ENCODE data around the gene TPK1. TPM values are rescaled to one million over a fixed set of nuclear protein-coding genes. Genes with fewer than 3 reads are reported as not detected.
"Not testable (repeated sequence)": the region's sequence is repeated elsewhere in the genome, so short reads cannot be mapped to it uniquely, and the experiment has no call there.

Gene TPK1
- total RNA-seq, 6 experiments from 2014 or later: 3.1 to 6.7 (median 4.3) TPM

- H3K9me3 ChIP-seq: no peaks in the 10 kb centered on the region
- H3K4me1 ChIP-seq: no peaks in the 10 kb centered on the region
- WGBS (ENCODE audit: insufficient coverage, low coverage, low lambda C conversion rate, missing lambda C conversion rate): 63% methylated on average over 5 of the region's 5 CpGs
- H3K36me3 ChIP-seq: no peaks in the 10 kb centered on the region
- DNase-seq (no peak), ATAC-seq (no peak)
- no peak overlapping the region for H3K27ac ChIP-seq
- TF ChIP-seq POLR2A (IDR thresholded peaks at IDR 0.05) (no peak), CTCF (IDR thresholded peaks at IDR 0.05) (no peak)
- H3K27me3 ChIP-seq: no peaks in the 10 kb centered on the region
- intact Hi-C loops (cut with DNase I): no loop called here
- H3K4me3 ChIP-seq: no peak overlapping the region
These were observed 23.2 kb downstream of the TPK1 start for GRCh38 chr7:144812379-144813283.

- Histone ChIP-seq H3K9me3 (no peaks in the 10 kb centered on the region), H3K36me3 (no peaks in the 10 kb centered on the region), H3K4me3 (no peak overlapping the region), H3K4me1 (no peaks in the 10 kb centered on the region), H3K27me3 (no peaks in the 10 kb centered on the region), H3K27ac (no peak overlapping the region)
- TF ChIP-seq POLR2A (IDR thresholded peaks at IDR 0.05) (no peak), CTCF (IDR thresholded peaks at IDR 0.05) (no peak)
- no peak for DNase-seq
- ATAC-seq: no peak
- intact Hi-C loops (cut with DNase I): no loop called here
- 93% methylated on average over 5 of the region's 5 CpGs for WGBS (ENCODE audit: insufficient coverage, low coverage, low lambda C conversion rate, missing lambda C conversion rate)
These were observed 30.1 kb downstream of the TPK1 start for GRCh38 chr7:144805627-144806239.

GRCh38 chr7:144800678-144801436, 35.0 kb downstream of the TPK1 start:
- H3K27me3 ChIP-seq; ATAC-seq; H3K36me3 ChIP-seq; H3K9me3 ChIP-seq; H3K27ac ChIP-seq; H3K4me3 ChIP-seq; intact Hi-C loops (cut with DNase I); H3K4me1 ChIP-seq; DNase-seq: not testable (repeated sequence)
- 90% methylated on average over 4 of the region's 4 CpGs for WGBS (ENCODE audit: insufficient coverage, low coverage, low lambda C conversion rate, missing lambda C conversion rate)

GRCh38 chr7:144796919-144797318, 38.9 kb downstream of the TPK1 start:
- Histone ChIP-seq H3K4me3 (no peak overlapping the region), H3K4me1 (no peaks in the 10 kb centered on the region), H3K27ac (no peak overlapping the region), H3K9me3 (no peaks in the 10 kb centered on the region), H3K36me3 (no peaks in the 10 kb centered on the region), H3K27me3 (no peaks in the 10 kb centered on the region)
- intact Hi-C loops (cut with DNase I): no loop called here
- ATAC-seq (no peak), DNase-seq (no peak)
- TF ChIP-seq POLR2A (IDR thresholded peaks at IDR 0.05) (no peak), CTCF (IDR thresholded peaks at IDR 0.05) (no peak)
- WGBS (ENCODE audit: insufficient coverage, low coverage, low lambda C conversion rate, missing lambda C conversion rate): 89% methylated on average over 3 of the region's 5 CpGs

Data from right lobe of liver (tissue), 6 donors.